K562 (cell line): Measurements from ENCODE around the gene DTHD1. TPM values are rescaled to one million over a fixed set of nuclear protein-coding genes. Genes with fewer than 3 reads are reported as not detected.

Experiments used
- ATAC-seq: fragments of 200-7000 bp; cut with Tn5 transposase; 3 replicates; pipeline ENCODE4 v1.9.1; 2020; ENCODE audit warnings: moderate library complexity
- BruUV-seq: library from RNA; stranded (reverse); fragments of 400-500 nt; replicated peaks from 2 replicates; lab custom pipeline; 2021; lab: Mats Ljungman, UMichigan
- CTCF ChIA-PET: fragments of 300-600 bp; formaldehyde crosslinking; extraction: SDS; loops from one replicate; lab custom pipeline; 2021; ENCODE audit warnings: low intra/inter-chr PET ratio; lab: Yijun Ruan, JAX
- POLR2A ChIA-PET: fragments of 300-600, 350-650 bp; sonication (Branson Sonifier 250); formaldehyde crosslinking; extraction: SDS; loops from one replicate; lab custom pipeline; 2021; ENCODE audit warnings: antibody characterized with exemption, inconsistent platforms; lab: Yijun Ruan, JAX
- DNase-seq, 4 experiments: peaks; one replicate each; pipeline versions ENCODE4 v3.0.0 to v3.0.0-alpha.2; 2011 to 2018; ENCODE audit warnings: low spot score in 3 of 4, mixed read lengths in 3 of 4; ENCODE audit errors: extremely low read depth in 1 of 4
- FAIRE-seq: peaks from 2 replicates; lab custom pipeline; 2011; peaks lifted over from hg19 to GRCh38; lab: Jason Lieb, UNC
- H2AFZ ChIP-seq: 2 replicates; pipeline ENCODE4 v1.6.0; 2011; ENCODE audit warnings: low read depth, low read length, control low read depth, inconsistent platforms
- H3K27ac ChIP-seq: fragments of 200-600 bp; 3 replicates; pipeline ENCODE4 v1.8.0; 2011; ENCODE audit warnings: low read depth, mild to moderate bottlenecking, control low read depth, inconsistent platforms, low read length, moderate library complexity, mixed read lengths; ENCODE audit errors: extremely low read depth
- H3K27me3 ChIP-seq, 2 experiments: fragments of 300-600 bp in 1 of 2; 2 replicates in 1 of 2; 3 replicates in 1 of 2; pipeline versions ENCODE4 v1.6.0 to v1.8.0; 2011; ENCODE audit warnings: inconsistent platforms in 2 of 2, low read length in 2 of 2, mild to moderate bottlenecking in 1 of 2, mixed read lengths in 1 of 2, moderate library complexity in 1 of 2; ENCODE audit not compliant: control insufficient read depth in 2 of 2, insufficient read depth in 2 of 2
- H3K36me3 ChIP-seq: fragments of 300-600 bp; 3 replicates; pipeline ENCODE4 v1.8.0; 2011; ENCODE audit warnings: mild to moderate bottlenecking, low read length, inconsistent platforms; ENCODE audit not compliant: control insufficient read depth, insufficient read depth
- H3K4me1 ChIP-seq, 2 experiments: fragments of 200-600 bp in 1 of 2; replicated peaks in 1 of 2; 2 replicates in 1 of 2; 3 replicates in 1 of 2; pipeline versions ENCODE4 v1.5.1 to v1.8.0; 2011; ENCODE audit warnings: inconsistent platforms in 2 of 2, low read length in 2 of 2, mild to moderate bottlenecking in 1 of 2, mixed read lengths in 1 of 2, moderate library complexity in 1 of 2; ENCODE audit not compliant: control insufficient read depth in 2 of 2, insufficient read depth in 2 of 2
- H3K4me2 ChIP-seq: 2 replicates; pipeline ENCODE4 v1.6.1; 2011; ENCODE audit warnings: low read length, control low read depth, inconsistent platforms, mixed read lengths; ENCODE audit not compliant: insufficient read depth
- H3K4me3 ChIP-seq: fragments of 200-600 bp; sonication (generic), shearing (Covaris generic); 2 replicates; pipeline ENCODE4 v1.5.1; 2016; ENCODE audit warnings: control low read depth, inconsistent platforms
- H3K79me2 ChIP-seq: fragments of 200-600 bp; 3 replicates; pipeline ENCODE4 v1.8.0; 2011; ENCODE audit warnings: low read length, inconsistent platforms; ENCODE audit not compliant: control insufficient read depth, insufficient read depth
- H3K9ac ChIP-seq, 2 experiments: 2 replicates each; pipeline versions ENCODE4 v1.6.0 to v1.6.1; 2011; ENCODE audit warnings: low read depth in 2 of 2, low read length in 2 of 2, control low read depth in 1 of 2, inconsistent platforms in 1 of 2, mild to moderate bottlenecking in 1 of 2, mixed read lengths in 1 of 2; ENCODE audit not compliant: insufficient read depth in 1 of 2
- H3K9me1 ChIP-seq: one replicate; pipeline ENCODE4 v1.6.0; 2011; ENCODE audit warnings: inconsistent platforms, mild to moderate bottlenecking, low read length, moderate library complexity; ENCODE audit not compliant: control insufficient read depth, insufficient read depth
- H3K9me3 ChIP-seq: replicated peaks from 2 replicates; pipeline ENCODE4 v1.5.1; 2011; ENCODE audit warnings: low read depth, low read length, inconsistent platforms; ENCODE audit not compliant: control insufficient read depth, insufficient read depth
- H4K20me1 ChIP-seq: replicated peaks from 2 replicates; pipeline ENCODE4 v1.6.1; 2011; ENCODE audit warnings: low read length, inconsistent platforms, mixed read lengths; ENCODE audit not compliant: control insufficient read depth, insufficient read depth
- KDM2B ChIP-seq: fragments of 250-450 bp; sonication (Bioruptor Pico); IDR thresholded peaks from 2 replicates; pipeline ENCODE4 v1.8.0; 2021; ENCODE audit warnings: mild to moderate bottlenecking, moderate library complexity
- TAL1 ChIP-seq: fragments of 450-650 bp; IDR thresholded peaks from 2 replicates; pipeline ENCODE4 v1.6.1; 2016; ENCODE audit warnings: mild to moderate bottlenecking
- ZNF408 ChIP-seq: fragments of 250-450 bp; sonication (Bioruptor Pico); IDR thresholded peaks from 2 replicates; pipeline ENCODE4 v1.4.0; 2020; ENCODE audit warnings: low read depth, mild to moderate bottlenecking, moderate library complexity
- WGBS: fragments of 100-300 bp; shearing (Covaris generic); methylation state at CpG from one replicate; pipeline ENCODE4 v1.1.6; 2016; ENCODE audit warnings: low coverage, mixed read lengths; ENCODE audit not compliant: insufficient coverage; ENCODE audit errors: missing lambda C conversion rate; 5-methylcytosine and 5-hydroxymethylcytosine counted together
- in situ Hi-C: fragments of 300-500 bp; cut with MboI; formaldehyde crosslinking; loops from 4 replicates; pipeline ENCODE4 v1.15.0; 2018; ENCODE audit warnings: inconsistent platforms, mixed read lengths
- intact Hi-C: fragments of 100-400 bp; cut with micrococcal nuclease; formaldehyde crosslinking; loops from 2 replicates; pipeline ENCODE4 v1.14.2; 2022
- polyA plus RNA-seq, 8 experiments: library from polyadenylated mRNA; depleted of rRNA in 4 of 8; stranded (reverse) in 5 of 8; unstranded in 3 of 8; fragments of >200 nt; fragmentation: Nextera tagmentation in 2 of 8; fragmentation: Illumina TruSeq in 1 of 8; extraction: Ambion mirVana in 2 of 8; extraction: Trizol in 1 of 8; gene quantifications; 2 replicates each; pipeline versions ENCODE4 v1.2.1 to v1.2.3, GENCODE V29; 2011 to 2014; ENCODE audit warnings: inconsistent platforms in 1 of 8, missing spikeins in 1 of 8
- total RNA-seq, 7 experiments: library from RNA; depleted of rRNA in 6 of 7; stranded (reverse); fragments of >200 nt in 6 of 7; fragmentation: Illumina TruSeq in 2 of 7; extraction: Trizol in 2 of 7; gene quantifications; 2 replicates each; pipeline versions ENCODE4 v1.2.1 to v1.2.3, GENCODE V29; 2011 to 2021; ENCODE audit warnings: low replicate concordance in 1 of 7
- TF ChIP-seq, protein P1 (sequence below): conservative IDR thresholded peaks from 2 replicates; pipeline ENCODE4 v1.6.1; 2011; ENCODE audit warnings: low read depth, mild to moderate bottlenecking, low read length; ENCODE audit not compliant: control insufficient read depth
- TF ChIP-seq, protein P2 (sequence below): fragments of 450-650 bp; conservative IDR thresholded peaks from 2 replicates; pipeline ENCODE4 v1.6.1; 2016; ENCODE audit warnings: missing genetic modification characterization, low read depth, mild to moderate bottlenecking, missing compliant biosample characterization, moderate library complexity

Gene DTHD1
- total and polyA plus RNA-seq, 9 of the 15 experiments (the other 6 are each of a cell fraction or from before 2014, with no cell fraction given), result not detected

DNA sequence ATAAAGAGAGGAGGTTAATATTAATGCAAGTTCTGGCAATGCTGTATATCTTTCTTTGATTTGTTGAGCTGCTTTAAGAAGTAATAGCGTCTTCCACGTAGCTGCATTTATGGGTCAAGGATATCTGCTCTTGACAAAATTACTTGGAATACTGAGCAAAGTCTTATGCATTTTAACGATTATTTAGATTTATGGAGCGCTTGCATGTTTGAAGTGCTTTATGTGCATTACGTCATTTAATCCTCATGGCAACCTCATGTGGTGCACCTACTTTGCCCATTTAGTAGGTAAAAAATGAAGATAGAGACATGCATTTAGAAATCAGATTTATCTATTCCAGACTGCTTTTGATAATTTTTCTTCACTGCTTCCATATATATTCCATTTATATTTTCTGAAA lies 46.0 kb downstream of the DTHD1 start:
- DNase-seq, result no peak
- no peak overlapping the region for H3K27ac ChIP-seq
- POLR2A ChIA-PET, result no interaction called here
- H4K20me1 ChIP-seq, result no peaks in the 10 kb centered on the region
- H3K4me1 ChIP-seq, result no peaks in the 10 kb centered on the region
- no peaks in the 10 kb centered on the region for H3K9me1 ChIP-seq
- in situ Hi-C loops, result no loop called here
- H3K79me2 ChIP-seq, result no peaks in the 10 kb centered on the region
- H3K36me3 ChIP-seq, result no peaks in the 10 kb centered on the region
- WGBS, result 2% methylated on average over 5 of the region's 5 CpGs
- TF ChIP-seq TAL1 (no peak), ZNF408 (CRISPR knock-in tag) (no peak), KDM2B (CRISPR knock-in tag) (no peak)
- TF ChIP-seq, protein P1, sequence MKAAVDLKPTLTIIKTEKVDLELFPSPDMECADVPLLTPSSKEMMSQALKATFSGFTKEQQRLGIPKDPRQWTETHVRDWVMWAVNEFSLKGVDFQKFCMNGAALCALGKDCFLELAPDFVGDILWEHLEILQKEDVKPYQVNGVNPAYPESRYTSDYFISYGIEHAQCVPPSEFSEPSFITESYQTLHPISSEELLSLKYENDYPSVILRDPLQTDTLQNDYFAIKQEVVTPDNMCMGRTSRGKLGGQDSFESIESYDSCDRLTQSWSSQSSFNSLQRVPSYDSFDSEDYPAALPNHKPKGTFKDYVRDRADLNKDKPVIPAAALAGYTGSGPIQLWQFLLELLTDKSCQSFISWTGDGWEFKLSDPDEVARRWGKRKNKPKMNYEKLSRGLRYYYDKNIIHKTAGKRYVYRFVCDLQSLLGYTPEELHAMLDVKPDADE, result no peak
- TF ChIP-seq, protein P2, sequence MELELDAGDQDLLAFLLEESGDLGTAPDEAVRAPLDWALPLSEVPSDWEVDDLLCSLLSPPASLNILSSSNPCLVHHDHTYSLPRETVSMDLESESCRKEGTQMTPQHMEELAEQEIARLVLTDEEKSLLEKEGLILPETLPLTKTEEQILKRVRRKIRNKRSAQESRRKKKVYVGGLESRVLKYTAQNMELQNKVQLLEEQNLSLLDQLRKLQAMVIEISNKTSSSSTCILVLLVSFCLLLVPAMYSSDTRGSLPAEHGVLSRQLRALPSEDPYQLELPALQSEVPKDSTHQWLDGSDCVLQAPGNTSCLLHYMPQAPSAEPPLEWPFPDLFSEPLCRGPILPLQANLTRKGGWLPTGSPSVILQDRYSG, result no peak
- no peak overlapping the region for H3K4me3 ChIP-seq
- intact Hi-C loops, result no loop called here
- no peaks in the 10 kb centered on the region for H3K27me3 ChIP-seq
- CTCF ChIA-PET, result no interaction called here
- H3K4me2 ChIP-seq, result no peak overlapping the region
- no peak for ATAC-seq
- no peak for FAIRE-seq
- BruUV-seq, result no TSS peak
- no peak overlapping the region for H3K9ac ChIP-seq
- H3K9me3 ChIP-seq, result no peaks in the 10 kb centered on the region
- H2AFZ ChIP-seq, result no peak overlapping the region
